GM23338 (cell line): Measurements from ENCODE around the gene ATXN7L1. TPM values are rescaled to one million over a fixed set of nuclear protein-coding genes. Genes with fewer than 3 reads are reported as not detected.

ENCODE experiments used
- ATAC-seq: fragments of 200-7000 bp; cut with Tn5 transposase; 3 replicates; pipeline ENCODE4 v1.9.1; 2020
- DNase-seq: peaks from one replicate; pipeline ENCODE4 v3.0.0-alpha.2; 2015; ENCODE audit warnings: low spot score
- H2AFZ ChIP-seq: fragments of 200-600 bp; sonication (generic); 2 replicates; pipeline ENCODE4 v1.8.0; 2016; ENCODE audit warnings: antibody characterized with exemption, mild to moderate bottlenecking, moderate library complexity
- H3F3A ChIP-seq: fragments of 200-600 bp; sonication (generic); replicated peaks from 2 replicates; pipeline ENCODE4 v1.8.0; 2017; ENCODE audit warnings: antibody characterized with exemption, mixed run types, low read depth
- H3K27ac ChIP-seq: fragments of 200-600 bp; sonication (generic); 2 replicates; pipeline ENCODE4 v1.6.1; 2016; ENCODE audit warnings: low read depth
- H3K27me3 ChIP-seq: fragments of 200-600 bp; sonication (generic); 2 replicates; pipeline ENCODE4 v1.8.0; 2016; ENCODE audit warnings: mild to moderate bottlenecking, mixed run types, moderate library complexity; ENCODE audit not compliant: insufficient read depth
- H3K36me3 ChIP-seq: fragments of 200-600 bp; sonication (generic); 2 replicates; pipeline ENCODE4 v1.8.0; 2016; ENCODE audit warnings: mild to moderate bottlenecking; ENCODE audit not compliant: insufficient read depth
- H3K4me1 ChIP-seq: fragments of 200-600 bp; sonication (generic); 2 replicates; pipeline ENCODE4 v1.8.0; 2016; ENCODE audit warnings: mild to moderate bottlenecking, moderate library complexity; ENCODE audit not compliant: insufficient read depth
- H3K4me2 ChIP-seq: fragments of 200-600 bp; sonication (generic); 2 replicates; pipeline ENCODE4 v1.7.1; 2017; ENCODE audit warnings: mixed run types
- H3K4me3 ChIP-seq: fragments of 200-600 bp; sonication (generic); 2 replicates; pipeline ENCODE4 v1.6.1; 2016; ENCODE audit warnings: mixed run types
- H3K79me2 ChIP-seq: fragments of 200-600 bp; sonication (generic); replicated peaks from 2 replicates; pipeline ENCODE4 v1.8.0; 2017; ENCODE audit warnings: mild to moderate bottlenecking; ENCODE audit not compliant: insufficient read depth
- H3K9me2 ChIP-seq: fragments of 200-600 bp; sonication (generic); 2 replicates; pipeline ENCODE4 v1.8.0; 2017; ENCODE audit not compliant: insufficient read depth
- H4K20me1 ChIP-seq: fragments of 200-600 bp; sonication (generic); replicated peaks from 2 replicates; pipeline ENCODE4 v1.8.0; 2017; ENCODE audit warnings: mild to moderate bottlenecking; ENCODE audit not compliant: insufficient read depth
- H3K27ac Mint-ChIP-seq: 2 replicates; pipeline ENCODE4 v1.8.0; 2020; ENCODE audit warnings: inconsistent platforms, mild to moderate bottlenecking, moderate library complexity, mixed read lengths
- H3K27me3 Mint-ChIP-seq: 3 replicates; pipeline ENCODE4 v1.8.0; 2022; ENCODE audit warnings: low read depth, mild to moderate bottlenecking, moderate library complexity, mixed read lengths, inconsistent platforms; ENCODE audit not compliant: insufficient read depth, poor library complexity
- H3K36me3 Mint-ChIP-seq: 3 replicates; pipeline ENCODE4 v1.8.0; 2021; ENCODE audit warnings: low read depth, mild to moderate bottlenecking, inconsistent platforms, moderate library complexity, mixed read lengths
- H3K4me1 Mint-ChIP-seq: 3 replicates; pipeline ENCODE4 v1.8.0; 2020; ENCODE audit warnings: mild to moderate bottlenecking, inconsistent platforms, mixed read lengths
- H3K4me3 Mint-ChIP-seq: 3 replicates; pipeline ENCODE4 v1.8.0; 2021; ENCODE audit warnings: moderate library complexity, mild to moderate bottlenecking, inconsistent platforms, mixed read lengths
- H3K9me3 Mint-ChIP-seq: 3 replicates; pipeline ENCODE4 v1.8.0; 2020; ENCODE audit warnings: moderate library complexity, mild to moderate bottlenecking, inconsistent platforms, mixed read lengths
- CTCF ChIP-seq, 2 experiments: fragments of 200-600 bp in 1 of 2; sonication (generic) in 1 of 2; conservative IDR thresholded peaks; 2 replicates each; pipeline versions ENCODE4 v1.5.1 to v1.6.1; 2016 to 2017; ENCODE audit warnings: antibody characterized with exemption in 2 of 2, low read depth in 2 of 2, mild to moderate bottlenecking in 2 of 2, moderate library complexity in 1 of 2
- ETS1 ChIP-seq: IDR thresholded peaks from 2 replicates; pipeline ENCODE4 v1.6.1; 2016; ENCODE audit warnings: antibody characterized with exemption
- EZH2 ChIP-seq: fragments of 200-600 bp; sonication (generic); IDR thresholded peaks from one replicate; pipeline ENCODE4 v1.8.0; 2017; ENCODE audit warnings: antibody characterized with exemption, mild to moderate bottlenecking, low read depth; ENCODE audit not compliant: unreplicated experiment
- EZH2phosphoT487 ChIP-seq: fragments of 200-600 bp; sonication (generic); IDR thresholded peaks from one replicate; pipeline ENCODE4 v1.8.1; 2018; ENCODE audit warnings: antibody characterized with exemption; ENCODE audit not compliant: unreplicated experiment
- JUNB ChIP-seq: IDR thresholded peaks from one replicate; pipeline ENCODE4 v1.6.1; 2016; ENCODE audit warnings: antibody characterized with exemption; ENCODE audit not compliant: unreplicated experiment
- POLR2AphosphoS5 ChIP-seq: IDR thresholded peaks from 2 replicates; pipeline ENCODE4 v1.6.1; 2016; ENCODE audit warnings: antibody characterized with exemption, low read depth
- ZNF114 ChIP-seq: fragments of 250-450 bp; sonication (Bioruptor Pico); IDR thresholded peaks from 2 replicates; pipeline ENCODE4 v1.5.0; 2020; ENCODE audit warnings: mild to moderate bottlenecking, moderate library complexity
- ZNF331 ChIP-seq: fragments of 250-450 bp; sonication (Bioruptor Pico); IDR thresholded peaks from 2 replicates; pipeline ENCODE4 v1.5.0; 2020; ENCODE audit warnings: low read depth, mild to moderate bottlenecking, moderate library complexity
- polyA plus RNA-seq: library from polyadenylated mRNA; unstranded; fragments of >200 nt; fragmentation: Nextera tagmentation; extraction: Ambion mirVana; gene quantifications from 2 replicates; pipeline ENCODE4 v1.2.1, GENCODE V29; 2016
- total RNA-seq: library from RNA; depleted of rRNA; stranded (reverse); fragments of >200 nt; shearing (Covaris generic); gene quantifications from 2 replicates; pipeline ENCODE4 v1.2.3, GENCODE V29; 2014
- TF ChIP-seq, protein P1 (sequence below): IDR thresholded peaks from one replicate; pipeline ENCODE4 v1.6.1; 2018; ENCODE audit warnings: antibody characterized with exemption; ENCODE audit not compliant: unreplicated experiment

Gene ATXN7L1
- total and polyA plus RNA-seq, 2 experiments from 2014 or later = 22.8 to 29.8 TPM

GRCh38 chr7:105760551-105761447, 115.6 kb downstream of the ATXN7L1 start:
- no peak overlapping the region for H3K4me2 ChIP-seq
- peaks cover 8% of the 10 kb centered on the region; the same call in 1 of the 2 replicates for H3K9me2 ChIP-seq
- peaks cover 40% of the 10 kb centered on the region for H3K4me1 Mint-ChIP-seq
- DNase-seq (no peak), ATAC-seq (no peak)
- H3K36me3 Mint-ChIP-seq = peaks cover 5% of the 10 kb centered on the region
- no peak overlapping the region for H3K4me3 Mint-ChIP-seq
- no peak overlapping the region for H3K4me3 ChIP-seq
- H3K27me3 ChIP-seq = no peaks in the 10 kb centered on the region
- peaks cover 19% of the 10 kb centered on the region for H3K4me1 ChIP-seq
- TF ChIP-seq JUNB (no peak), EZH2 (no peak), EZH2phosphoT487 (no peak), POLR2AphosphoS5 (no peak), ETS1 (no peak), ZNF114 (CRISPR knock-in tag) (no peak), ZNF331 (no peak), CTCF (conservative IDR thresholded peaks at IDR 0.05; ENCODE audit: low read depth in 2 of 2) (peak in 1 of 2 experiments; percentile 46; a peak in 2 of 4 replicates)
- TF ChIP-seq, protein P1, sequence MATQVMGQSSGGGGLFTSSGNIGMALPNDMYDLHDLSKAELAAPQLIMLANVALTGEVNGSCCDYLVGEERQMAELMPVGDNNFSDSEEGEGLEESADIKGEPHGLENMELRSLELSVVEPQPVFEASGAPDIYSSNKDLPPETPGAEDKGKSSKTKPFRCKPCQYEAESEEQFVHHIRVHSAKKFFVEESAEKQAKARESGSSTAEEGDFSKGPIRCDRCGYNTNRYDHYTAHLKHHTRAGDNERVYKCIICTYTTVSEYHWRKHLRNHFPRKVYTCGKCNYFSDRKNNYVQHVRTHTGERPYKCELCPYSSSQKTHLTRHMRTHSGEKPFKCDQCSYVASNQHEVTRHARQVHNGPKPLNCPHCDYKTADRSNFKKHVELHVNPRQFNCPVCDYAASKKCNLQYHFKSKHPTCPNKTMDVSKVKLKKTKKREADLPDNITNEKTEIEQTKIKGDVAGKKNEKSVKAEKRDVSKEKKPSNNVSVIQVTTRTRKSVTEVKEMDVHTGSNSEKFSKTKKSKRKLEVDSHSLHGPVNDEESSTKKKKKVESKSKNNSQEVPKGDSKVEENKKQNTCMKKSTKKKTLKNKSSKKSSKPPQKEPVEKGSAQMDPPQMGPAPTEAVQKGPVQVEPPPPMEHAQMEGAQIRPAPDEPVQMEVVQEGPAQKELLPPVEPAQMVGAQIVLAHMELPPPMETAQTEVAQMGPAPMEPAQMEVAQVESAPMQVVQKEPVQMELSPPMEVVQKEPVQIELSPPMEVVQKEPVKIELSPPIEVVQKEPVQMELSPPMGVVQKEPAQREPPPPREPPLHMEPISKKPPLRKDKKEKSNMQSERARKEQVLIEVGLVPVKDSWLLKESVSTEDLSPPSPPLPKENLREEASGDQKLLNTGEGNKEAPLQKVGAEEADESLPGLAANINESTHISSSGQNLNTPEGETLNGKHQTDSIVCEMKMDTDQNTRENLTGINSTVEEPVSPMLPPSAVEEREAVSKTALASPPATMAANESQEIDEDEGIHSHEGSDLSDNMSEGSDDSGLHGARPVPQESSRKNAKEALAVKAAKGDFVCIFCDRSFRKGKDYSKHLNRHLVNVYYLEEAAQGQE = no peak
- H3K27ac ChIP-seq = peak overlapping the region; percentile 45
- H3K27me3 Mint-ChIP-seq = peaks cover 7% of the 10 kb centered on the region
- H3F3A ChIP-seq = 0 out of 2 replicates have a peak, but pooled peaks cover 3% of the 10 kb centered on the region
- no peaks in the 10 kb centered on the region for H3K36me3 ChIP-seq
- H2AFZ ChIP-seq = no peak overlapping the region
- no peaks in the 10 kb centered on the region for H4K20me1 ChIP-seq
- no peak overlapping the region for H3K27ac Mint-ChIP-seq
- H3K79me2 ChIP-seq = 0 out of 2 replicates have a peak, but pooled peaks cover 4% of the 10 kb centered on the region
- H3K9me3 Mint-ChIP-seq = no peaks in the 10 kb centered on the region
